ENCODE results near the gene PRKG2. TPM values are rescaled to one million over a fixed set of nuclear protein-coding genes. Genes with fewer than 3 reads are reported as not detected.

Gene PRKG2
- total RNA-seq, 3 donors from 2014 or later (not counting 1 experiment from before 2014, with no cell fraction given), result 0.09 to 1.2 (median 0.15) TPM

DNA sequence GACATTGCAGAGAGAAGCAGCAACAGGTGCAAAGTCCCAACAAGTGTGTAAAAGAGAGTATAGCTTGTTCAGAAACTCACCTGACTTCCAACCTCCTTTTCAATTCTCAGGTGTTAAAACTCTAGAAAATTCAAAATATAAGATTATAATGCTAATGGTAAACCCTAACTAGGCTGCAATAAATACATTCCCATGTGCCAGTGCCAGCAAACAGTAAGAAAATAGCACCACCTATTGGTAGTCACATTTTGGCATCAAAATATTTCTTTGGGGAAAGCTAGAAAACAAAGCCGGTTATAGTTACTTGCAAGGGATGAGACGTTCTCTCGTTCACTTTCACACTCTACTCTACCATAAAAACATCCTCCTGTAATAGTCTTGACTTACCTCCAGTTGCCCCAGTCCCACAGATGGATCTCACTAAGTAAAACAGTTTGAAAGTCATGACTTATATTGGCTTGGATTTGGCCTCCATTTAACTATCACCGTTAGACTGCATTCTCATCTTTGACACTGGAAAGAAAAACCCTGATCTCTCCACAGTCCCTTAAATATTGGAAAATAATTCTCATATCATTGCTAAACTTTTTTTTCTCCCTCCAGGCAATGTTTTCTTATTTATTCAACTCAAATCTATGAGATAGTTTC lies 174.9 kb downstream of the PRKG2 start:
- no peaks in the 10 kb centered on the region for H3K36me3 ChIP-seq (ENCODE audit: control insufficient read depth, insufficient read depth, low read length)
- Mint-ChIP-seq H3K27me3 (ENCODE audit: low read depth in 2 of 2) (peaks cover 8 to 26% of the 10 kb centered on the region in 2 donors), H3K9me3 (no peaks in the 10 kb centered on the region), H3K27ac (no peak overlapping the region), H3K4me3 (no peak overlapping the region), H3K4me1 (no peaks in the 10 kb centered on the region), H3K36me3 (no peaks in the 10 kb centered on the region)
- no peaks in the 10 kb centered on the region for H3K9me3 ChIP-seq (ENCODE audit: control insufficient read depth, insufficient read depth, low read length)
- intact Hi-C loops (cut with micrococcal nuclease), result loop anchor here (1.0 kb wide), 1 partner anchor 674 kb away; no protein-coding TSS in a partner anchor
- DNase-seq (peak in 1 of 2 donors; percentile 65), ATAC-seq (peak in 1 of 3 donors; percentile 54)
- H3K4me3 ChIP-seq (ENCODE audit: low read length), result no peak overlapping the region
- WGBS (ENCODE audit: insufficient coverage), result 29% methylated on average over 4 of the region's 4 CpGs
- peak; percentile 70 for TF ChIP-seq CTCF (IDR thresholded peaks at IDR 0.05)
- H3K4me1 ChIP-seq (ENCODE audit: control insufficient read depth, insufficient read depth, low read length), result no peaks in the 10 kb centered on the region
- H3K27ac ChIP-seq (ENCODE audit: low read length), result no peak overlapping the region
- H3K27me3 ChIP-seq (ENCODE audit: control insufficient read depth, insufficient read depth, low read length), result peaks cover 2% of the 10 kb centered on the region

GRCh38 chr4:81039351-81039972 lies 175.6 kb downstream of the PRKG2 start:
- no peak for ATAC-seq
- H3K36me3 ChIP-seq (ENCODE audit: control insufficient read depth, insufficient read depth, low read length), result no peaks in the 10 kb centered on the region
- H3K27ac ChIP-seq (ENCODE audit: low read length), result no peak overlapping the region
- H3K27me3 ChIP-seq (ENCODE audit: control insufficient read depth, insufficient read depth, low read length), result peaks cover 2% of the 10 kb centered on the region
- H3K27me3 Mint-ChIP-seq (ENCODE audit: low read depth in 2 of 2), result peaks cover 5 to 33% of the 10 kb centered on the region in 2 donors
- no peaks in the 10 kb centered on the region for H3K4me1 Mint-ChIP-seq
- H3K9me3 Mint-ChIP-seq, result no peaks in the 10 kb centered on the region
- TF ChIP-seq CTCF (IDR thresholded peaks at IDR 0.05), result no peak
- no peaks in the 10 kb centered on the region for H3K9me3 ChIP-seq (ENCODE audit: control insufficient read depth, insufficient read depth, low read length)
- no peaks in the 10 kb centered on the region for H3K4me1 ChIP-seq (ENCODE audit: control insufficient read depth, insufficient read depth, low read length)
- intact Hi-C loops (cut with micrococcal nuclease), result loop anchor here (5.0 kb wide), 1 partner anchor 47 kb away; no protein-coding TSS in a partner anchor
- no peaks in the 10 kb centered on the region for H3K36me3 Mint-ChIP-seq
- no peak overlapping the region for H3K27ac Mint-ChIP-seq
- H3K4me3 ChIP-seq (ENCODE audit: low read length), result no peak overlapping the region
- 10% methylated on average over 4 of the region's 4 CpGs for WGBS (ENCODE audit: insufficient coverage)
- H3K4me3 Mint-ChIP-seq, result no peak overlapping the region
- DNase-seq, result no peak

DNA sequence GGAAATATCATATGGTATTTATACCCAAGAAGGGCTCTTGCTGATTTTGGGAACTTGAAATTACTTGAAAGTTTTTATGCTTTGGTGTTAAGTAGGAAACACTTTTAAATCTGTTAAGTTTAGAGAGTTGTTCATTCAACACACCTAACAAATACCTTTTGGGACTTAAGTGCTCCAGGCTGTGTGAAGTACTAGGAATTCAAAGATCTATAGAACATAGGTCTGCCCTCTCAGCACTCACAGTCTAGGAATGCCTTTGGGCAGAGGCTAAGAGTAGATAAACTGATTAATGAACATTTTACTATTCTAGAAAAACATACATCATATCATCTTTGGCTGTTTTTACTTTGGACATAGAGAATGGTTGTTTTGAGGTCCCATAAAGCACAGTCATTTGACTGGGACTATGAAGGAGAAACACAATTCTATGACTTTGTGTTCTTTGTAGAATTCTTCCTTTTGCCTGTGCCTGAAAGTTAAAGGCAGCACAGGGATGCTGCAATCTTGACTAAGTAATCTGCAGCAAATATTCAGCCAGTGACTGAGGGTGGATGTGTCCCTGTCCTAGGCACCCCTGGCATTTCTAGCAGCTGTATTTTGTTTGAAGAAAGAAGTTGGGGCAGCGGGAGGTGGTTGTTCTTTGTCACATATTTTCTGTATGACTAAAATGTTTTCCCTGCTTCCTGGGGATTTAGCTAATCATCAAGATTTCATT lies 176.2 kb downstream of the PRKG2 start:
- Mint-ChIP-seq H3K9me3 (no peaks in the 10 kb centered on the region), H3K27ac (no peak overlapping the region), H3K36me3 (no peaks in the 10 kb centered on the region), H3K4me3 (no peak overlapping the region), H3K27me3 (ENCODE audit: low read depth in 2 of 2) (peaks cover 7 to 40% of the 10 kb centered on the region in 2 donors), H3K4me1 (no peaks in the 10 kb centered on the region)
- no peak overlapping the region for H3K4me3 ChIP-seq (ENCODE audit: low read length)
- 89% methylated on average over 1 of the region's 1 CpG for WGBS (ENCODE audit: insufficient coverage)
- no peak for TF ChIP-seq CTCF (IDR thresholded peaks at IDR 0.05)
- ATAC-seq (no peak), DNase-seq (no peak)
- intact Hi-C loops (cut with micrococcal nuclease), result loop anchor here (5.0 kb wide), 1 partner anchor 46 kb away; no protein-coding TSS in a partner anchor
- H3K9me3 ChIP-seq (ENCODE audit: control insufficient read depth, insufficient read depth, low read length), result no peaks in the 10 kb centered on the region
- H3K4me1 ChIP-seq (ENCODE audit: control insufficient read depth, insufficient read depth, low read length), result no peaks in the 10 kb centered on the region
- peaks cover 2% of the 10 kb centered on the region for H3K27me3 ChIP-seq (ENCODE audit: control insufficient read depth, insufficient read depth, low read length)
- no peaks in the 10 kb centered on the region for H3K36me3 ChIP-seq (ENCODE audit: control insufficient read depth, insufficient read depth, low read length)
- no peak overlapping the region for H3K27ac ChIP-seq (ENCODE audit: low read length)

Other genes starting within 250 kb of the PRKG2 start
- gene BMP3, start 184.5 kb downstream of the PRKG2 start, total RNA-seq, result not detected